GM12878 (cell line): Measurements from ENCODE around the gene NGFR. TPM values are rescaled to one million over a fixed set of nuclear protein-coding genes. Genes with fewer than 3 reads are reported as not detected.
A peak's percentile ranks its signal among the peaks of the same experiment; 100 is the strongest.

Experiments
- ATAC-seq: fragments of 200-7000 bp; cut with Tn5 transposase; 3 replicates; pipeline ENCODE4 v1.9.1; 2020; ENCODE audit warnings: mild to moderate bottlenecking, moderate library complexity
- BruUV-seq: library from RNA; stranded (reverse); fragments of 400-500 nt; replicated peaks from 2 replicates; lab custom pipeline; 2021; lab: Mats Ljungman, UMichigan
- CTCF ChIA-PET: fragments of 300-600 bp; sonication (Branson Sonifier 250); formaldehyde crosslinking; extraction: SDS; loops from one replicate; lab custom pipeline; 2021; ENCODE audit warnings: inconsistent platforms; lab: Yijun Ruan, JAX
- POLR2A ChIA-PET: fragments of 350-600 bp; formaldehyde crosslinking; extraction: SDS; loops from one replicate; lab custom pipeline; 2021; ENCODE audit warnings: inconsistent platforms; lab: Charles Lee
- RAD21 ChIA-PET: fragments of 300-600 bp; sonication (Branson Sonifier 250); formaldehyde crosslinking; loops from one replicate; lab custom pipeline; 2023; ENCODE audit warnings: antibody characterized with exemption; ENCODE audit not compliant: unreplicated experiment; lab: Charles Lee
- SMC1A ChIA-PET: fragments of 300-600 bp; sonication (Branson Sonifier 250); formaldehyde crosslinking; loops from one replicate; lab custom pipeline; 2023; ENCODE audit not compliant: unreplicated experiment, uncharacterized antibody; lab: Charles Lee
- DNase-seq: peaks from one replicate; pipeline ENCODE4 v3.0.0-alpha.2; 2011; ENCODE audit warnings: low read depth, low spot score
- FAIRE-seq: peaks from 3 replicates; lab custom pipeline; 2011; peaks lifted over from hg19 to GRCh38; lab: Jason Lieb, UNC
- H2AFZ ChIP-seq: 2 replicates; pipeline ENCODE4 v1.6.0; 2011; ENCODE audit warnings: low read depth, low read length, control low read depth; ENCODE audit not compliant: control insufficient read depth
- H3K27ac ChIP-seq: 2 replicates; pipeline ENCODE4 v1.5.1; 2011; ENCODE audit warnings: control low read depth; ENCODE audit not compliant: control insufficient read depth, insufficient read depth
- H3K27me3 ChIP-seq, 2 experiments: replicated peaks in 1 of 2; 2 replicates each; pipeline versions ENCODE4 v1.6.0 to v1.6.1; 2011; ENCODE audit warnings: low read length in 1 of 2; ENCODE audit not compliant: control insufficient read depth in 2 of 2, insufficient read depth in 2 of 2
- H3K36me3 ChIP-seq, 2 experiments: 2 replicates each; pipeline ENCODE4 v1.5.1; 2011; ENCODE audit warnings: low read length in 1 of 2; ENCODE audit not compliant: control insufficient read depth in 2 of 2, insufficient read depth in 2 of 2
- H3K4me1 ChIP-seq: 2 replicates; pipeline ENCODE4 v1.6.1; 2011; ENCODE audit warnings: mild to moderate bottlenecking, low read length, moderate library complexity, mixed read lengths; ENCODE audit not compliant: control insufficient read depth, insufficient read depth
- H3K4me2 ChIP-seq: 2 replicates; pipeline ENCODE4 v1.6.0; 2011; ENCODE audit warnings: control low read depth; ENCODE audit not compliant: control insufficient read depth, insufficient read depth
- H3K4me3 ChIP-seq: fragments of 200-600 bp; sonication (generic); 2 replicates; pipeline ENCODE4 v1.5.1; 2016
- H3K79me2 ChIP-seq: 2 replicates; pipeline ENCODE4 v1.6.0; 2011; ENCODE audit warnings: low read length; ENCODE audit not compliant: control insufficient read depth, insufficient read depth
- H3K9ac ChIP-seq: 2 replicates; pipeline ENCODE4 v1.8.0; 2011; ENCODE audit warnings: low read length, control low read depth, mixed read lengths; ENCODE audit not compliant: control insufficient read depth, insufficient read depth
- H3K9me3 ChIP-seq: replicated peaks from 3 replicates; pipeline ENCODE4 v1.5.1; 2011; ENCODE audit warnings: mild to moderate bottlenecking, low read length; ENCODE audit not compliant: control insufficient read depth, insufficient read depth
- H4K20me1 ChIP-seq: 2 replicates; pipeline ENCODE4 v1.6.0; 2011; ENCODE audit not compliant: control insufficient read depth, insufficient read depth
- E2F4 ChIP-seq: IDR thresholded peaks from 2 replicates; pipeline ENCODE4 v1.6.1; 2012; ENCODE audit warnings: low read depth, low read length, improper control_type of control experiment
- JUND ChIP-seq: IDR thresholded peaks from 2 replicates; pipeline ENCODE4 v1.6.1; 2012; ENCODE audit warnings: low read depth, mild to moderate bottlenecking, low read length, improper control_type of control experiment, moderate library complexity
- MEF2B ChIP-seq: fragments of 450-650 bp; IDR thresholded peaks from 2 replicates; pipeline ENCODE4 v1.6.1; 2018; ENCODE audit warnings: mild to moderate bottlenecking, moderate library complexity; ENCODE audit not compliant: partially characterized antibody, poor library complexity, severe bottlenecking
- NR2C2 ChIP-seq: IDR thresholded peaks from 2 replicates; pipeline ENCODE4 v1.6.1; 2011; ENCODE audit warnings: borderline replicate concordance, low read depth; ENCODE audit not compliant: control insufficient read depth, insufficient read length
- USF1 ChIP-seq: IDR thresholded peaks from 2 replicates; pipeline ENCODE4 v1.6.1; 2011; ENCODE audit warnings: borderline replicate concordance, low read depth, mild to moderate bottlenecking, moderate library complexity, mixed read lengths, low read length; ENCODE audit not compliant: insufficient read depth; ENCODE audit errors: extremely low read length
- ZNF207 ChIP-seq: fragments of 450-650 bp; IDR thresholded peaks from 2 replicates; pipeline ENCODE4 v1.6.1; 2014; ENCODE audit warnings: antibody characterized with exemption, mild to moderate bottlenecking, borderline replicate concordance
- WGBS: methylation state at CpG from one replicate; pipeline ENCODE4 v1.1.6; 2016; ENCODE audit warnings: low lambda C conversion rate; ENCODE audit not compliant: insufficient replicate concordance, insufficient coverage; ENCODE audit errors: missing lambda C conversion rate; 5-methylcytosine and 5-hydroxymethylcytosine counted together
- in situ Hi-C: fragments of 300-500 bp; cut with MboI; formaldehyde crosslinking; loops from 9 replicates; pipeline ENCODE4 v1.14.3; 2018; ENCODE audit warnings: mixed read lengths
- intact Hi-C: fragments of 100-400 bp; cut with micrococcal nuclease; formaldehyde crosslinking; loops from one replicate; pipeline ENCODE4 v1.14.2; 2022; ENCODE audit not compliant: unreplicated experiment
- polyA plus RNA-seq, 11 experiments: library from polyadenylated mRNA; depleted of rRNA in 4 of 11; unstranded in 6 of 11; stranded (reverse) in 5 of 11; fragments of >200 nt; fragmentation: Nextera tagmentation in 4 of 11; fragmentation: Illumina TruSeq in 1 of 11; extraction: Ambion mirVana in 4 of 11; extraction: Trizol in 1 of 11; gene quantifications; 1 replicate in 1 of 11; 2 replicates in 10 of 11; pipeline versions ENCODE4 v1.2.1 to v1.2.3, GENCODE V29; 2011 to 2016; ENCODE audit warnings: inconsistent platforms in 2 of 11, missing spikeins in 2 of 11, low read depth in 1 of 11
- total RNA-seq, 4 experiments: library from RNA; depleted of rRNA in 3 of 4; stranded (reverse); fragments of >200 nt in 3 of 4; fragmentation: Illumina TruSeq in 1 of 4; extraction: Trizol in 1 of 4; gene quantifications; 2 replicates each; pipeline versions ENCODE4 v1.2.1 to v1.2.3, GENCODE V29; 2013 to 2021

Gene NGFR
- total and polyA plus RNA-seq, 10 of the 15 experiments (the other 5 are each of a cell fraction or from before 2014, with no cell fraction given), result 0.05 to 0.28 (median 0.08) TPM; not detected in 1

- TF ChIP-seq NR2C2, result no peak
- TF ChIP-seq ZNF207, result no peak
- TF ChIP-seq JUND, result no peak
- no peak for TF ChIP-seq MEF2B
Measured at GRCh38 chr17:49515196-49515770, 20.2 kb downstream of the NGFR start (continued).

GRCh38 chr17:49516180-49516579, 21.1 kb downstream of the NGFR start:
- no peak overlapping the region for H3K27ac ChIP-seq
- CTCF ChIA-PET, result interaction anchor here (1.0 to 1.5 kb wide), 4 partner anchors 11 to 41 kb away, joined by 4 to 6 read pairs (median 4); no protein-coding TSS in a partner anchor
- no peak overlapping the region for H2AFZ ChIP-seq
- TF ChIP-seq USF1, result peak; percentile 16
- TF ChIP-seq E2F4, result no peak
- intact Hi-C loops, result no loop called here
- peaks cover 24% of the 10 kb centered on the region for H3K4me1 ChIP-seq
- WGBS, result 76% methylated on average over 5 of the region's 5 CpGs
- in situ Hi-C loops, result no loop called here
- no TSS peak for BruUV-seq
- no peak for DNase-seq
- H3K36me3 ChIP-seq, result no peaks in the 10 kb centered on the region
- RAD21 ChIA-PET, result interaction anchor here (2.0 kb wide), 1 partner anchor 41 kb away, joined by 6 read pairs; no protein-coding TSS in a partner anchor
- SMC1A ChIA-PET, result interaction anchor here (1.4 kb wide), 1 partner anchor 69 kb away, joined by 3 read pairs; no protein-coding TSS in a partner anchor
- no peak for FAIRE-seq
- no peaks in the 10 kb centered on the region for H4K20me1 ChIP-seq
- H3K27me3 ChIP-seq, result no peaks in the 10 kb centered on the region
- POLR2A ChIA-PET, result no interaction called here
- ATAC-seq, result no peak
- peak overlapping the region; percentile 45; the same call in 1 of the 2 replicates for H3K4me2 ChIP-seq
- no peaks in the 10 kb centered on the region for H3K79me2 ChIP-seq
- H3K9ac ChIP-seq, result no peak overlapping the region
- H3K9me3 ChIP-seq, result no peaks in the 10 kb centered on the region
- no peak overlapping the region for H3K4me3 ChIP-seq
